ENCODE results near the gene POLD4. TPM values are rescaled to one million over a fixed set of nuclear protein-coding genes. Genes with fewer than 3 reads are reported as not detected.

The POLD4 gene
- total RNA-seq, 1 experiment from 2014 or later: 44.2 TPM

DNA sequence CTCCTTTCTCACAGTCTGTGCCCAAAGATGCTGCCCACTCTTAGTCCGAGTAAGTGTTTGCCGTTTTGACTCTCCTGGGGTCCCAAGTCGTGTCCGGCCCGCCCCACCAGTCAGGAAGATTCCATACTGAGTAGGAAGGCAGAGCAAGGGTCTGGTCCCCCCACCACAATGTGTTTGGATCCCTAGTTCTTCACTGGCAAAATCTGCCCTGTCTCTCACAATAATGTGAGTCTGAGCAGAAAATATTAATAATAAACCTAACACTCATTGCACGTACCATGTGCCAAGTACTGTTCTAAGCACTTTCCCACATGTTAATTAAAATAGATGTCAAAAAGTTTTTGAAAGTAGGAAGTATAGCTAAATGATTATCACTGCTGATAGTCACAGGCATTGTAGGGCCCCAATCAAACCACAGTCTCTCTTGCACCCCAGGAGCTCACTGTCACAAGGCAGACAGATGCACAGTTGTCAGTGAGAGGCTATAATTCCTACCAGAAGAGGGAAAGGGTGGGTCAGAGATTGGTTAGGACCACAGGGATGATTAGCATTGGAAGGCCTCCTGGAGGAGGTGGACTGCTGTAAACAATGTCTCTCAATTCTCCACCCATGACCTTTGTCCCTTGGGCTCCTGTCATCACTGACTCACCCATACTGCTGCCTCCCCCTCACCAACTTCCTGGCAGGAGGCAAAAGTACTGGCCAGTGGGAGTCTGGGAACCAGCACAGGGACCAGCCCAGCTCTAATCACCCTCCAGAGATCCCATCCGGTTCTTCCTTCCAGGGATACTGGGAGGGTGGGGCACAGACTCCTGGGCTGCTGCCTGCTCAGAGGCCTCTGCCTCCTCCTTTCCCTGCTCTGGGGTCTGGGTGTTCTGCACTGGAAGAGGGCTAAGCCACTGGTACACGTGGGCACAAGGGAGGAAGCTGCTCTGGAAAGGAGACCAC, 1.0 kb upstream of the POLD4 start (continued):
- no peak for TF ChIP-seq ZNF274 (IDR thresholded peaks at IDR 0.05; ENCODE audit: low read depth, low read length)
- peak; percentile 12 for TF ChIP-seq YY1 (IDR thresholded peaks at IDR 0.05; ENCODE audit: extremely low read depth, insufficient replicate concordance, low read depth, low read length)
- TF ChIP-seq ZFX (IDR thresholded peaks at IDR 0.05): no peak
- TF ChIP-seq CEBPB (IDR thresholded peaks at IDR 0.05; ENCODE audit: low read depth): no peak
- TF ChIP-seq POLR2AphosphoS5 (IDR thresholded peaks at IDR 0.05; ENCODE audit: low read depth, low read length): peak; percentile 77
- TF ChIP-seq POLR2A (IDR thresholded peaks at IDR 0.05; ENCODE audit: borderline replicate concordance, extremely low read depth, insufficient read depth, insufficient read length): no peak

- CTCF ChIA-PET: interaction anchor here (0.6 to 16.6 kb wide), 7 partner anchors 7 to 185 kb away, joined by 4 to 456 read pairs (median 9); partner anchors contain the start of genes CLCF1 and PPP1CA
- Histone ChIP-seq H3K27me3 (ENCODE audit: insufficient read depth, low read length) (no peaks in the 10 kb centered on the region), H4K20me1 (ENCODE audit: insufficient read depth) (no peaks in the 10 kb centered on the region), H3K9me2 (ENCODE audit: insufficient read depth) (no peaks in the 10 kb centered on the region), H3K4me3 (replicated peaks in 1 of 2; ENCODE audit: low read depth in 1 of 2, low read length in 2 of 2) (peak overlapping the region; percentile 79 to 86), H3K27ac (ENCODE audit: low read depth, low read length) (peak overlapping the region; percentile 95), H3K4me2 (ENCODE audit: low read length) (peak overlapping the region; percentile 93), H3K9ac (ENCODE audit: low read length) (peak overlapping the region; percentile 84), H3K79me2 (ENCODE audit: insufficient read depth, low read length) (peaks cover 10% of the 10 kb centered on the region; the same call in 1 of the 2 replicates), H3K4me1 (ENCODE audit: control insufficient read depth in 1 of 2, insufficient read depth in 2 of 2, low read length in 2 of 2) (peaks cover 47 to 80% of the 10 kb centered on the region in 2 experiments), H3K9me3 (ENCODE audit: control insufficient read depth in 1 of 2, insufficient read depth in 1 of 2, low read depth in 1 of 2, low read length in 2 of 2) (no peaks in the 10 kb centered on the region), H3K36me3 (ENCODE audit: control insufficient read depth in 1 of 2, insufficient read depth in 2 of 2, low read length in 2 of 2) (no peaks in the 10 kb centered on the region), H2AFZ (ENCODE audit: low read depth, low read length, poor library complexity, severe bottlenecking) (no peak overlapping the region)
- DNase-seq (ENCODE audit: low read depth, low spot score): no peak
- peak; percentile 4 for ATAC-seq
- intact Hi-C loops (cut with micrococcal nuclease): loop anchor here (5.0 kb wide), 1 partner anchor 115 kb away; the partner anchor contains the start of gene TMEM134
- RAD21 ChIA-PET (ENCODE audit: low non-redundant PET in 1 of 2, low total read pairs in 2 of 2, uncharacterized antibody in 2 of 2, unreplicated experiment in 2 of 2): interaction anchor here (1.6 to 6.0 kb wide), 3 partner anchors 21 to 29 kb away, joined by 7 to 76 read pairs (median 20); partner anchors contain the start of gene CLCF1 (in 1 of the 2)
- POLR2A ChIA-PET: interaction anchor here (0.9 to 8.1 kb wide), 5 partner anchors 7 to 50 kb away, joined by 3 to 210 read pairs (median 3); partner anchors contain the start of genes CLCF1 and RAD9A
- BruUV-seq (replicated peaks): TSS peak; percentile 81
- TF ChIP-seq, protein P1, sequence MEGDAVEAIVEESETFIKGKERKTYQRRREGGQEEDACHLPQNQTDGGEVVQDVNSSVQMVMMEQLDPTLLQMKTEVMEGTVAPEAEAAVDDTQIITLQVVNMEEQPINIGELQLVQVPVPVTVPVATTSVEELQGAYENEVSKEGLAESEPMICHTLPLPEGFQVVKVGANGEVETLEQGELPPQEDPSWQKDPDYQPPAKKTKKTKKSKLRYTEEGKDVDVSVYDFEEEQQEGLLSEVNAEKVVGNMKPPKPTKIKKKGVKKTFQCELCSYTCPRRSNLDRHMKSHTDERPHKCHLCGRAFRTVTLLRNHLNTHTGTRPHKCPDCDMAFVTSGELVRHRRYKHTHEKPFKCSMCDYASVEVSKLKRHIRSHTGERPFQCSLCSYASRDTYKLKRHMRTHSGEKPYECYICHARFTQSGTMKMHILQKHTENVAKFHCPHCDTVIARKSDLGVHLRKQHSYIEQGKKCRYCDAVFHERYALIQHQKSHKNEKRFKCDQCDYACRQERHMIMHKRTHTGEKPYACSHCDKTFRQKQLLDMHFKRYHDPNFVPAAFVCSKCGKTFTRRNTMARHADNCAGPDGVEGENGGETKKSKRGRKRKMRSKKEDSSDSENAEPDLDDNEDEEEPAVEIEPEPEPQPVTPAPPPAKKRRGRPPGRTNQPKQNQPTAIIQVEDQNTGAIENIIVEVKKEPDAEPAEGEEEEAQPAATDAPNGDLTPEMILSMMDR (IDR thresholded peaks at IDR 0.05 in 2 of 3, conservative IDR thresholded peaks at IDR 0.05 in 1 of 3; ENCODE audit: borderline replicate concordance in 1 of 3, insufficient read depth in 1 of 3, low read depth in 2 of 3, low read length in 2 of 3): no peak
- TF ChIP-seq SRF (IDR thresholded peaks at IDR 0.05; ENCODE audit: low read depth) (no peak), EZH2phosphoT487 (IDR thresholded peaks at IDR 0.05; ENCODE audit: borderline replicate concordance) (no peak), CEBPB (IDR thresholded peaks at IDR 0.05; ENCODE audit: low read depth) (no peak), ZFX (IDR thresholded peaks at IDR 0.05) (no peak)
Observed at GRCh38 chr11:67352546-67353316, 615 bp downstream of the POLD4 start.
